KMS-11 (cell line): ENCODE results near the gene RANBP3L.
"Not testable (repeated sequence)": the region's sequence is repeated elsewhere in the genome, so short reads cannot be mapped to it uniquely, and the experiment has no call there.

Experiments
- H2AFZ ChIP-seq: fragments of 200-600 bp; sonication (generic); 2 replicates; pipeline ENCODE4 v1.6.1; 2016; ENCODE audit warnings: antibody characterized with exemption, mixed run types, low read depth
- H3K27ac ChIP-seq: fragments of 200-600 bp; sonication (generic); 2 replicates; pipeline ENCODE4 v1.6.1; 2016; ENCODE audit warnings: mild to moderate bottlenecking, mixed run types
- H3K27me3 ChIP-seq: fragments of 200-600 bp; sonication (generic); 2 replicates; pipeline ENCODE4 v1.6.1; 2017; ENCODE audit warnings: mild to moderate bottlenecking, low read depth, mixed run types, moderate library complexity; ENCODE audit not compliant: insufficient read depth
- H3K36me3 ChIP-seq: fragments of 200-600 bp; sonication (generic); 2 replicates; pipeline ENCODE4 v1.6.1; 2017; ENCODE audit warnings: mild to moderate bottlenecking, mixed run types; ENCODE audit not compliant: insufficient read depth
- H3K4me1 ChIP-seq: fragments of 200-600 bp; sonication (generic); 2 replicates; pipeline ENCODE4 v1.6.1; 2016; ENCODE audit warnings: mild to moderate bottlenecking, low read depth, mixed run types; ENCODE audit not compliant: poor library complexity, severe bottlenecking
- H3K4me2 ChIP-seq: fragments of 200-600 bp; sonication (generic); 2 replicates; pipeline ENCODE4 v1.7.0; 2016; ENCODE audit warnings: mild to moderate bottlenecking, mixed run types
- H3K4me3 ChIP-seq: fragments of 200-600 bp; sonication (generic); IDR thresholded peaks from 2 replicates; pipeline ENCODE4 v1.6.1; 2017; ENCODE audit warnings: low read depth, low read length, mixed read lengths; ENCODE audit not compliant: insufficient read depth
- H3K79me2 ChIP-seq: fragments of 200-600 bp; sonication (generic); 2 replicates; pipeline ENCODE4 v1.6.1; 2016; ENCODE audit warnings: low read depth, mixed run types; ENCODE audit not compliant: insufficient read depth
- H3K9ac ChIP-seq: fragments of 200-600 bp; sonication (generic); 2 replicates; pipeline ENCODE4 v1.6.1; 2016; ENCODE audit warnings: mild to moderate bottlenecking, mixed run types
- H4K20me1 ChIP-seq: fragments of 200-600 bp; sonication (generic); 2 replicates; pipeline ENCODE4 v1.6.1; 2016; ENCODE audit warnings: mild to moderate bottlenecking, mixed run types; ENCODE audit not compliant: insufficient read depth
- CTCF ChIP-seq: fragments of 200-600 bp; sonication (generic); conservative IDR thresholded peaks from 2 replicates; pipeline ENCODE4 v1.6.1; 2017; ENCODE audit warnings: low read depth, mild to moderate bottlenecking, antibody characterized with exemption, low read length, moderate library complexity, mixed read lengths

The RANBP3L gene

GRCh38 chr5:36301858-36302603 lies at the start of gene RANBP3L:
Gene RANBP3L, minus strand, starts transcription at chr5:36301902. Its CDS starts 486 bp downstream, at chr5:36301416.
- H3K27me3 ChIP-seq: no peaks in the 10 kb centered on the region
- no peaks in the 10 kb centered on the region for H4K20me1 ChIP-seq
- peak within 1 kb of the TSS; percentile 36 for H3K4me2 ChIP-seq
- no peaks in the 10 kb centered on the region for H3K36me3 ChIP-seq
- no peak within 1 kb of the TSS for H3K4me3 ChIP-seq
- peak within 1 kb of the TSS; percentile 37; the same call in 1 of the 2 replicates for H2AFZ ChIP-seq
- no peak within 1 kb of the TSS for H3K27ac ChIP-seq
- TF ChIP-seq CTCF: no peak
- no peaks in the 10 kb centered on the region for H3K79me2 ChIP-seq
- no peak within 1 kb of the TSS for H3K9ac ChIP-seq
- H3K4me1 ChIP-seq: peaks cover 24% of the 10 kb centered on the region

GRCh38 chr5:36346896-36347690 lies 45.4 kb upstream of the RANBP3L start:
- no peak overlapping the region for H3K27ac ChIP-seq
- no peaks in the 10 kb centered on the region for H4K20me1 ChIP-seq
- H3K79me2 ChIP-seq: no peaks in the 10 kb centered on the region
- TF ChIP-seq CTCF: no peak
- no peaks in the 10 kb centered on the region for H3K4me1 ChIP-seq
- H2AFZ ChIP-seq: no peak overlapping the region
- H3K27me3 ChIP-seq: no peaks in the 10 kb centered on the region
- no peaks in the 10 kb centered on the region for H3K36me3 ChIP-seq
- H3K9ac ChIP-seq: no peak overlapping the region
- H3K4me3 ChIP-seq: no peak overlapping the region
- no peak overlapping the region for H3K4me2 ChIP-seq

GRCh38 chr5:36344899-36345298 lies 43.2 kb upstream of the RANBP3L start:
- H3K9ac ChIP-seq: no peak overlapping the region
- H2AFZ ChIP-seq: no peak overlapping the region
- H3K36me3 ChIP-seq: no peaks in the 10 kb centered on the region
- H3K79me2 ChIP-seq: no peaks in the 10 kb centered on the region
- H4K20me1 ChIP-seq: no peaks in the 10 kb centered on the region
- no peak overlapping the region for H3K27ac ChIP-seq
- no peaks in the 10 kb centered on the region for H3K4me1 ChIP-seq
- H3K4me3 ChIP-seq: no peak overlapping the region
- H3K4me2 ChIP-seq: no peak overlapping the region
- no peaks in the 10 kb centered on the region for H3K27me3 ChIP-seq
- TF ChIP-seq CTCF: no peak

GRCh38 chr5:36341720-36342119 lies 40.0 kb upstream of the RANBP3L start:
- not testable (repeated sequence) for H3K4me3 ChIP-seq, H3K9ac ChIP-seq, H3K36me3 ChIP-seq, H2AFZ ChIP-seq, H4K20me1 ChIP-seq, H3K4me2 ChIP-seq, H3K79me2 ChIP-seq, H3K4me1 ChIP-seq, H3K27me3 ChIP-seq, H3K27ac ChIP-seq

- no peaks in the 10 kb centered on the region for H3K27me3 ChIP-seq
- H3K4me2 ChIP-seq: no peak overlapping the region
- H4K20me1 ChIP-seq: no peaks in the 10 kb centered on the region
- no peak for TF ChIP-seq CTCF
- no peak overlapping the region for H3K9ac ChIP-seq
- no peaks in the 10 kb centered on the region for H3K79me2 ChIP-seq
- H3K36me3 ChIP-seq: no peaks in the 10 kb centered on the region
- no peak overlapping the region for H3K4me3 ChIP-seq
- H2AFZ ChIP-seq: no peak overlapping the region
- H3K4me1 ChIP-seq: no peaks in the 10 kb centered on the region
- no peak overlapping the region for H3K27ac ChIP-seq
These were observed 35.9 kb upstream of the RANBP3L start for GRCh38 chr5:36337597-36337996.
